GM10266 (cell line): ENCODE data around the gene IRF3.

ENCODE experiments used
- DNase-seq: peaks from one replicate; pipeline ENCODE4 v3.0.0; 2012; ENCODE audit errors: extremely low spot score
- CTCF ChIP-seq: IDR thresholded peaks from 2 replicates; pipeline ENCODE4 v1.5.1; 2012; ENCODE audit warnings: mild to moderate bottlenecking, low read depth; ENCODE audit not compliant: control insufficient read depth, insufficient read depth; ENCODE audit errors: missing control alignments

Gene IRF3

GRCh38 chr19:49664171-49665035, 1.3 kb downstream of the IRF3 start:
- DNase-seq, result peak; percentile 91

GRCh38 chr19:49663224-49663623, 2.4 kb downstream of the IRF3 start:
- no peak for DNase-seq
- TF ChIP-seq CTCF, result no peak

More at GRCh38 chr19:49664171-49665035, 1.3 kb downstream of the IRF3 start:
- no peak for TF ChIP-seq CTCF

- no peak for DNase-seq
- TF ChIP-seq CTCF, result no peak
These were observed 3.6 kb downstream of the IRF3 start for GRCh38 chr19:49662011-49662410.

GRCh38 chr19:49660338-49660961, 5.2 kb downstream of the IRF3 start:
- no peak for TF ChIP-seq CTCF
- DNase-seq, result no peak

GRCh38 chr19:49658566-49659442, 6.9 kb downstream of the IRF3 start:
- no peak for TF ChIP-seq CTCF
- no peak for DNase-seq

- no peak for TF ChIP-seq CTCF
- no peak for DNase-seq
These were observed 7.5 kb downstream of the IRF3 start for GRCh38 chr19:49658139-49658517.
